H9 (cell line): Measurements from ENCODE around the gene RARG. TPM values are rescaled to one million over a fixed set of nuclear protein-coding genes. Genes with fewer than 3 reads are reported as not detected.

Source experiments
- DNase-seq: peaks from one replicate; pipeline ENCODE4 v3.0.0-alpha.2; 2017
- H2AFZ ChIP-seq: one replicate; pipeline ENCODE4 v1.6.1; 2013; ENCODE audit warnings: mild to moderate bottlenecking, low read length, control low read depth, moderate library complexity
- H2AK5ac ChIP-seq: 2 replicates; pipeline ENCODE4 v1.6.1; 2013; ENCODE audit warnings: low read length, control low read depth, mixed read lengths; ENCODE audit not compliant: insufficient read length
- H2BK120ac ChIP-seq: one replicate; pipeline ENCODE4 v1.6.1; 2013; ENCODE audit warnings: low read depth, mild to moderate bottlenecking, low read length, control low read depth, inconsistent platforms; ENCODE audit not compliant: poor library complexity, severe bottlenecking
- H2BK12ac ChIP-seq: 2 replicates; pipeline ENCODE4 v1.6.1; 2013; ENCODE audit warnings: low read length, control low read depth, mixed read lengths, low read depth; ENCODE audit not compliant: insufficient read length
- H2BK15ac ChIP-seq: 2 replicates; pipeline ENCODE4 v1.6.1; 2013; ENCODE audit warnings: low read depth, low read length, control low read depth
- H2BK20ac ChIP-seq: one replicate; pipeline ENCODE4 v1.6.1; 2013; ENCODE audit warnings: low read depth, mild to moderate bottlenecking, low read length, control low read depth, inconsistent platforms; ENCODE audit not compliant: poor library complexity, severe bottlenecking
- H2BK5ac ChIP-seq: 2 replicates; pipeline ENCODE4 v1.6.1; 2013; ENCODE audit warnings: low read length, control low read depth, mixed read lengths; ENCODE audit not compliant: insufficient read length
- H3K14ac ChIP-seq: 2 replicates; pipeline ENCODE4 v1.6.1; 2013; ENCODE audit warnings: low read length, control low read depth; ENCODE audit not compliant: insufficient read depth
- H3K18ac ChIP-seq: 2 replicates; pipeline ENCODE4 v1.6.1; 2013; ENCODE audit warnings: low read depth, mild to moderate bottlenecking, mixed read lengths, low read length, control low read depth; ENCODE audit not compliant: insufficient read length
- H3K23ac ChIP-seq: 2 replicates; pipeline ENCODE4 v1.6.1; 2013; ENCODE audit warnings: low read length, control low read depth, mixed read lengths, low read depth; ENCODE audit not compliant: insufficient read length
- H3K23me2 ChIP-seq: 2 replicates; pipeline ENCODE4 v1.6.1; 2013; ENCODE audit warnings: low read depth, mild to moderate bottlenecking, mixed read lengths, low read length, control low read depth; ENCODE audit not compliant: insufficient read length, poor library complexity, severe bottlenecking
- H3K27ac ChIP-seq: 2 replicates; pipeline ENCODE4 v1.5.1; 2013; ENCODE audit warnings: low read length, control low read depth, mixed read lengths, low read depth; ENCODE audit not compliant: insufficient read length
- H3K27me3 ChIP-seq: 2 replicates; pipeline ENCODE4 v1.6.1; 2013; ENCODE audit warnings: low read length, control low read depth, inconsistent platforms; ENCODE audit not compliant: insufficient read depth
- H3K4ac ChIP-seq: 2 replicates; pipeline ENCODE4 v1.6.1; 2013; ENCODE audit warnings: low read depth, mild to moderate bottlenecking, control low read depth, inconsistent platforms, low read length, moderate library complexity
- H3K4me1 ChIP-seq: 2 replicates; pipeline ENCODE4 v1.6.1; 2013; ENCODE audit warnings: low read length, control low read depth, inconsistent platforms; ENCODE audit not compliant: insufficient read depth
- H3K4me2 ChIP-seq: 2 replicates; pipeline ENCODE4 v1.6.1; 2013; ENCODE audit warnings: low read length, control low read depth, mixed read lengths; ENCODE audit not compliant: insufficient read length, insufficient read depth
- H3K56ac ChIP-seq: 2 replicates; pipeline ENCODE4 v1.6.1; 2013; ENCODE audit warnings: low read depth, mild to moderate bottlenecking, mixed read lengths, low read length, control low read depth; ENCODE audit not compliant: insufficient read length
- H3K79me1 ChIP-seq: 2 replicates; pipeline ENCODE4 v1.6.1; 2013; ENCODE audit warnings: low read depth, mild to moderate bottlenecking, moderate library complexity, low read length, control low read depth, inconsistent platforms; ENCODE audit not compliant: insufficient read depth, poor library complexity, severe bottlenecking
- H3K79me2 ChIP-seq: 2 replicates; pipeline ENCODE4 v1.6.1; 2013; ENCODE audit warnings: low read length, control low read depth, inconsistent platforms; ENCODE audit not compliant: insufficient read depth
- H3K9ac ChIP-seq: 2 replicates; pipeline ENCODE4 v1.6.1; 2013; ENCODE audit warnings: low read length, control low read depth, mixed read lengths; ENCODE audit not compliant: insufficient read length; ENCODE audit errors: extremely low read depth
- H3K9me3 ChIP-seq: one replicate; pipeline ENCODE4 v1.6.1; 2013; ENCODE audit warnings: low read depth, low read length, inconsistent platforms; ENCODE audit not compliant: control insufficient read depth
- H3T11ph ChIP-seq: one replicate; pipeline ENCODE4 v1.6.1; 2013; ENCODE audit warnings: mild to moderate bottlenecking, low read length, control low read depth, inconsistent platforms
- H4K20me1 ChIP-seq: one replicate; pipeline ENCODE4 v1.6.1; 2013; ENCODE audit not compliant: control insufficient read depth, insufficient read length, insufficient read depth
- H4K5ac ChIP-seq: 2 replicates; pipeline ENCODE4 v1.6.1; 2013; ENCODE audit warnings: low read depth, mild to moderate bottlenecking, mixed read lengths, low read length, control low read depth; ENCODE audit not compliant: insufficient read length
- H4K8ac ChIP-seq: replicated peaks from 2 replicates; pipeline ENCODE4 v1.6.1; 2013; ENCODE audit warnings: low read length, control low read depth, mixed read lengths, low read depth; ENCODE audit not compliant: insufficient read length
- H4K91ac ChIP-seq: 2 replicates; pipeline ENCODE4 v1.6.1; 2013; ENCODE audit warnings: low read depth, mild to moderate bottlenecking, moderate library complexity, mixed read lengths, low read length, control low read depth; ENCODE audit not compliant: insufficient read length
- H3K27ac Mint-ChIP-seq, 3 experiments: 2 replicates in 2 of 3; 3 replicates in 1 of 3; pipeline ENCODE4 v1.8.0; 2020 to 2021; ENCODE audit warnings: mixed read lengths in 3 of 3, mild to moderate bottlenecking in 1 of 3, moderate library complexity in 1 of 3
- H3K27me3 Mint-ChIP-seq: 2 replicates; pipeline ENCODE4 v1.8.0; 2021; ENCODE audit warnings: low read depth, mild to moderate bottlenecking, moderate library complexity, mixed read lengths
- H3K36me3 Mint-ChIP-seq, 3 experiments: 2 replicates in 2 of 3; 3 replicates in 1 of 3; pipeline ENCODE4 v1.8.0; 2020 to 2021; ENCODE audit warnings: low read depth in 3 of 3, mixed read lengths in 3 of 3; ENCODE audit not compliant: insufficient read depth in 1 of 3
- H3K4me1 Mint-ChIP-seq, 2 experiments: 2 replicates each; pipeline ENCODE4 v1.8.0; 2020; ENCODE audit warnings: mixed read lengths in 2 of 2
- H3K4me3 Mint-ChIP-seq, 2 experiments: 2 replicates in 1 of 2; 3 replicates in 1 of 2; pipeline ENCODE4 v1.8.0; 2020 to 2021; ENCODE audit warnings: mild to moderate bottlenecking in 2 of 2, mixed read lengths in 2 of 2, moderate library complexity in 1 of 2
- H3K9me3 Mint-ChIP-seq, 2 experiments: 2 replicates in 1 of 2; 3 replicates in 1 of 2; pipeline ENCODE4 v1.8.0; 2020; ENCODE audit warnings: mild to moderate bottlenecking in 2 of 2, mixed read lengths in 2 of 2, moderate library complexity in 1 of 2
- CTCF ChIP-seq: fragments of 200-600 bp; sonication (generic); conservative IDR thresholded peaks from 3 replicates; pipeline ENCODE4 v1.8.0; 2021; ENCODE audit warnings: antibody characterized with exemption, mild to moderate bottlenecking
- WGBS: extraction: QIAGEN DNeasy Blood & Tissue Kit; methylation state at CpG from one replicate; pipeline ENCODE4 v1.1.7; 2013; ENCODE audit warnings: missing lambda C conversion rate, low lambda C conversion rate, mixed read lengths; ENCODE audit not compliant: insufficient read length; ENCODE audit errors: extremely low coverage; 5-methylcytosine and 5-hydroxymethylcytosine counted together
- total RNA-seq: library from RNA; stranded (reverse); gene quantifications from 2 replicates; pipeline ENCODE4 v1.2.1, GENCODE V29; 2021

The RARG gene
- total RNA-seq, 1 experiment from 2014 or later = 43.7 TPM

GRCh38 chr12:53233671-53234121 is 1.7 kb upstream of the RARG start:
- peaks cover 22% of the 10 kb centered on the region; the same call in 1 of the 2 replicates for H3K4me1 ChIP-seq
- no peak overlapping the region for H3K27ac ChIP-seq
- H3K4me2 ChIP-seq = peak overlapping the region; percentile 25
- H3K4me3 Mint-ChIP-seq = peak overlapping the region; percentile 70 to 87
- H3K56ac ChIP-seq = no peak overlapping the region
- H2AK5ac ChIP-seq = no peak overlapping the region
- H3K27me3 ChIP-seq = peaks cover 3% of the 10 kb centered on the region
- H3K14ac ChIP-seq = peak overlapping the region; percentile 42
- no peaks in the 10 kb centered on the region for H3K79me1 ChIP-seq
- no peaks in the 10 kb centered on the region for H3K9me3 ChIP-seq
- H2BK5ac ChIP-seq = no peak overlapping the region
- no peak overlapping the region for H4K5ac ChIP-seq
- peaks cover 71 to 72% of the 10 kb centered on the region in 2 experiments for H3K4me1 Mint-ChIP-seq
- H2BK12ac ChIP-seq = no peak overlapping the region
- no peak overlapping the region for H2BK120ac ChIP-seq
- peak; percentile 56 for DNase-seq
- H4K20me1 ChIP-seq = no peaks in the 10 kb centered on the region
- peaks cover 14% of the 10 kb centered on the region for H3K27me3 Mint-ChIP-seq
- H4K8ac ChIP-seq = no peak overlapping the region
- no peak overlapping the region for H3T11ph ChIP-seq
- peaks cover 0 to 4% (median 0%) of the 10 kb centered on the region in 3 experiments; a peak in 3 of 7 replicates for H3K36me3 Mint-ChIP-seq
- no peak overlapping the region for H3K4ac ChIP-seq
- no peak overlapping the region for H3K9ac ChIP-seq
- H2BK20ac ChIP-seq = no peak overlapping the region
- H3K23ac ChIP-seq = no peak overlapping the region
- no peaks in the 10 kb centered on the region for H3K9me3 Mint-ChIP-seq
- no peak overlapping the region for H2AFZ ChIP-seq
- no peak overlapping the region for H2BK15ac ChIP-seq
- H4K91ac ChIP-seq = no peak overlapping the region
- peak; percentile 26; the same call in 2 of the 3 replicates for TF ChIP-seq CTCF
- peaks cover 16% of the 10 kb centered on the region for H3K23me2 ChIP-seq
- no peaks in the 10 kb centered on the region; the same call in 1 of the 2 replicates for H3K79me2 ChIP-seq
- WGBS = no CpG with 5 or more reads among the region's 7 CpGs
- peak overlapping the region; percentile 21 for H3K18ac ChIP-seq
- peak overlapping the region; percentile 27 to 84 (median 78); a peak in 4 of 7 replicates for H3K27ac Mint-ChIP-seq
